Upper lobe of left lung (tissue), 6 donors: ENCODE data around the gene TCERG1L. TPM values are rescaled to one million over a fixed set of nuclear protein-coding genes. Genes with fewer than 3 reads are reported as not detected.

Experiments
- ATAC-seq, 2 donors: fragments of 200-7000 bp; cut with Tn5 transposase; one replicate each; pipeline ENCODE4 v1.9.1; 2022; ENCODE audit warnings: mild to moderate bottlenecking in 2 of 2, moderate library complexity in 2 of 2; ENCODE audit not compliant: low FRiP score in 2 of 2
- DNase-seq, 2 donors: peaks; one replicate each; pipeline ENCODE4 v3.0.0-alpha.2; 2019 to 2020
- H3K27ac ChIP-seq, 4 donors: fragments of 200-600 bp; sonication (generic); one replicate each; pipeline ENCODE4 v1.5.1; 2016 to 2019
- H3K27me3 ChIP-seq, 4 donors: fragments of 200-600 bp; sonication (generic); one replicate each; pipeline ENCODE4 v1.5.1; 2017 to 2019
- H3K36me3 ChIP-seq, 4 donors: fragments of 200-600 bp; sonication (generic); one replicate each; pipeline ENCODE4 v1.5.1; 2016 to 2019
- H3K4me1 ChIP-seq, 4 donors: fragments of 200-600 bp; sonication (generic); one replicate each; pipeline ENCODE4 v1.5.1; 2018 to 2019
- H3K4me3 ChIP-seq, 4 donors: fragments of 200-600 bp; sonication (generic); one replicate each; pipeline ENCODE4 v1.5.1; 2017 to 2019; ENCODE audit warnings: mild to moderate bottlenecking in 2 of 4, moderate library complexity in 1 of 4
- H3K9me3 ChIP-seq, 4 donors: fragments of 200-600 bp; sonication (generic); one replicate each; pipeline ENCODE4 v1.5.1; 2018 to 2019
- CTCF ChIP-seq, 6 experiments: fragments of 450-650 bp in 4 of 6; fragments of 200-600 bp in 2 of 6; sonication (generic) in 2 of 6; IDR thresholded peaks; one replicate each; pipeline ENCODE4 v1.5.1; 2016 to 2019; ENCODE audit warnings: antibody characterized with exemption in 6 of 6
- EP300 ChIP-seq, 4 donors: sonication (generic); formaldehyde crosslinking; IDR thresholded peaks; one replicate each; pipeline ENCODE4 v1.5.1; 2017; ENCODE audit warnings: antibody characterized with exemption in 4 of 4, control low read depth in 2 of 4
- POLR2A ChIP-seq, 4 donors: fragments of 450-650 bp; IDR thresholded peaks; one replicate each; pipeline ENCODE4 v1.5.1; 2016 to 2017; ENCODE audit warnings: antibody characterized with exemption in 4 of 4, mild to moderate bottlenecking in 2 of 4
- POLR2AphosphoS5 ChIP-seq, 2 donors: sonication (generic); formaldehyde crosslinking; IDR thresholded peaks; one replicate each; pipeline ENCODE4 v1.5.1; 2017; ENCODE audit warnings: antibody characterized with exemption in 2 of 2
- WGBS, 2 donors: methylation state at CpG; one replicate each; pipeline ENCODE4 v1.1.5; 2017 to 2018; 5-methylcytosine and 5-hydroxymethylcytosine counted together
- total RNA-seq, 6 donors: library from RNA; depleted of rRNA in 4 of 6; stranded (reverse); fragments of >200 nt in 4 of 6; gene quantifications; one replicate each; pipeline versions ENCODE4 v1.1.0 to v1.2.1, GENCODE V29; 2016 to 2021
- donor health status: DM: no; HTN: no; CAD: no; lungs with moderate emphysema.
- donor health status: DM: no; HTN: yes; CAD: no; lungs with severe emphysema.

Gene TCERG1L
- total RNA-seq, 6 donors from 2014 or later: 0.10 TPM; not detected in 5

GRCh38 chr10:131074682-131075081 is 236.8 kb downstream of the TCERG1L start:
- no peaks in the 10 kb centered on the region for H3K36me3 ChIP-seq
- ATAC-seq (no peak), DNase-seq (no peak)
- no peak overlapping the region for H3K27ac ChIP-seq
- H3K4me3 ChIP-seq: no peak overlapping the region
- no peaks in the 10 kb centered on the region for H3K4me1 ChIP-seq
- no peaks in the 10 kb centered on the region for H3K27me3 ChIP-seq
- H3K9me3 ChIP-seq: no peaks in the 10 kb centered on the region
- WGBS, 2 donors: 70 to 86% methylated on average over 5 to 8 of the region's 8 CpGs
- TF ChIP-seq POLR2A (IDR thresholded peaks at IDR 0.05) (no peak), POLR2AphosphoS5 (IDR thresholded peaks at IDR 0.05) (no peak), EP300 (IDR thresholded peaks at IDR 0.05) (no peak), CTCF (IDR thresholded peaks at IDR 0.05) (no peak)

GRCh38 chr10:131073469-131074035 is 238.0 kb downstream of the TCERG1L start:
- no peaks in the 10 kb centered on the region for H3K9me3 ChIP-seq
- no peak overlapping the region for H3K4me3 ChIP-seq
- WGBS, 2 donors: 54 to 59% methylated on average over 5 to 11 of the region's 11 CpGs
- no peak overlapping the region for H3K27ac ChIP-seq
- no peaks in the 10 kb centered on the region for H3K27me3 ChIP-seq
- ATAC-seq (peak in 1 of 2 donors; percentile 25), DNase-seq (peak in 1 of 2 donors; percentile 55)
- H3K4me1 ChIP-seq: no peaks in the 10 kb centered on the region
- H3K36me3 ChIP-seq: no peaks in the 10 kb centered on the region
- TF ChIP-seq EP300 (IDR thresholded peaks at IDR 0.05) (no peak), POLR2A (IDR thresholded peaks at IDR 0.05) (no peak), CTCF (IDR thresholded peaks at IDR 0.05) (no peak), POLR2AphosphoS5 (IDR thresholded peaks at IDR 0.05) (no peak)

GRCh38 chr10:131072651-131073468 is 238.7 kb downstream of the TCERG1L start:
- no peak for ATAC-seq
- Histone ChIP-seq H3K4me3 (no peak overlapping the region), H3K36me3 (no peaks in the 10 kb centered on the region), H3K27ac (no peak overlapping the region), H3K27me3 (no peaks in the 10 kb centered on the region), H3K9me3 (no peaks in the 10 kb centered on the region), H3K4me1 (no peaks in the 10 kb centered on the region)
- WGBS, 2 donors: 92 to 94% methylated on average over 12 to 13 of the region's 13 CpGs
- TF ChIP-seq CTCF (IDR thresholded peaks at IDR 0.05) (no peak), POLR2AphosphoS5 (IDR thresholded peaks at IDR 0.05) (no peak), EP300 (IDR thresholded peaks at IDR 0.05) (no peak), POLR2A (IDR thresholded peaks at IDR 0.05) (no peak)
- no peak for DNase-seq

GRCh38 chr10:131071721-131072120 is 239.8 kb downstream of the TCERG1L start:
- H3K27me3 ChIP-seq: no peaks in the 10 kb centered on the region
- H3K36me3 ChIP-seq: no peaks in the 10 kb centered on the region
- no peak overlapping the region for H3K4me3 ChIP-seq
- no peak for DNase-seq
- TF ChIP-seq POLR2A (IDR thresholded peaks at IDR 0.05): no peak
- TF ChIP-seq POLR2AphosphoS5 (IDR thresholded peaks at IDR 0.05): no peak
- no peak for TF ChIP-seq CTCF (IDR thresholded peaks at IDR 0.05)
- no peak for TF ChIP-seq EP300 (IDR thresholded peaks at IDR 0.05)
- WGBS, 2 donors: 90 to 94% methylated on average over 7 of the region's 7 CpGs
- H3K9me3 ChIP-seq: no peaks in the 10 kb centered on the region
- H3K4me1 ChIP-seq: no peaks in the 10 kb centered on the region
- H3K27ac ChIP-seq: no peak overlapping the region
- ATAC-seq: no peak
